HEK293 (cell line): ENCODE data around the gene BAZ1A.

Experiments
- CTCF ChIA-PET: fragments of 350-600 bp; formaldehyde crosslinking; extraction: SDS; loops from one replicate; lab custom pipeline; 2021; ENCODE audit warnings: antibody characterized with exemption; lab: Yijun Ruan, JAX
- POLR2A ChIA-PET: fragments of 300-600 bp; formaldehyde crosslinking; extraction: SDS; loops from one replicate; lab custom pipeline; 2020; ENCODE audit warnings: antibody characterized with exemption, inconsistent platforms; lab: Yijun Ruan, JAX
- H3K27ac ChIP-seq: fragments of 200-500 bp; sonication (Bioruptor generic); 2 replicates; pipeline ENCODE4 v1.5.1; 2014; ENCODE audit warnings: low read depth, low read length, control low read depth, inconsistent platforms; ENCODE audit errors: extremely low read depth
- H3K36me3 ChIP-seq, 2 experiments: fragments of 200-500 bp in 1 of 2; sonication (Bioruptor generic) in 1 of 2; 1 replicate in 1 of 2; 2 replicates in 1 of 2; pipeline ENCODE4 v1.5.1; 2014 to 2017; ENCODE audit warnings: inconsistent platforms in 2 of 2, low read length in 2 of 2; ENCODE audit not compliant: control insufficient read depth in 2 of 2, insufficient read depth in 1 of 2
- H3K4me1 ChIP-seq: fragments of 200-500 bp; sonication (Bioruptor generic); 2 replicates; pipeline ENCODE4 v1.5.1; 2014; ENCODE audit warnings: mild to moderate bottlenecking, low read length, inconsistent platforms; ENCODE audit not compliant: control insufficient read depth, insufficient read depth
- H3K4me3 ChIP-seq: 2 replicates; pipeline ENCODE4 v1.5.1; 2011; ENCODE audit warnings: low read depth, mild to moderate bottlenecking, control low read depth, low read length, moderate library complexity
- H3K9me3 ChIP-seq: fragments of 200-500 bp; sonication (Bioruptor generic); 2 replicates; pipeline ENCODE4 v1.5.1; 2014; ENCODE audit warnings: low read depth, low read length, inconsistent platforms; ENCODE audit not compliant: control insufficient read depth, insufficient read depth
- BCL11A ChIP-seq: fragments of 450-650 bp; formaldehyde crosslinking; IDR thresholded peaks from 2 replicates; pipeline ENCODE4 v1.5.1; 2016; ENCODE audit warnings: low read depth, missing biosample characterization, missing genetic modification characterization
- CTCF ChIP-seq: fragments of 450-650 bp; formaldehyde crosslinking; IDR thresholded peaks from 2 replicates; pipeline ENCODE4 v1.5.1; 2016; ENCODE audit warnings: missing biosample characterization, missing genetic modification characterization
- KLF16 ChIP-seq: fragments of 450-650 bp; formaldehyde crosslinking; IDR thresholded peaks from 2 replicates; pipeline ENCODE4 v1.5.1; 2017; ENCODE audit warnings: missing biosample characterization, missing genetic modification characterization
- MZF1 ChIP-seq: fragments of 450-650 bp; formaldehyde crosslinking; IDR thresholded peaks from 2 replicates; pipeline ENCODE4 v1.5.1; 2017; ENCODE audit warnings: missing biosample characterization, missing genetic modification characterization, borderline replicate concordance
- PRDM10 ChIP-seq: fragments of 450-650 bp; formaldehyde crosslinking; IDR thresholded peaks from 2 replicates; pipeline ENCODE4 v1.5.1; 2016; ENCODE audit warnings: missing biosample characterization, missing genetic modification characterization
- SCRT1 ChIP-seq: fragments of 450-650 bp; formaldehyde crosslinking; IDR thresholded peaks from 2 replicates; pipeline ENCODE4 v1.5.1; 2016; ENCODE audit warnings: missing biosample characterization, missing genetic modification characterization, borderline replicate concordance
- ZBTB1 ChIP-seq: fragments of 450-650 bp; formaldehyde crosslinking; IDR thresholded peaks from 2 replicates; pipeline ENCODE4 v1.5.1; 2016; ENCODE audit warnings: missing biosample characterization, missing genetic modification characterization
- ZNF274 ChIP-seq, 2 experiments: fragments of 200-500 bp in 1 of 2; fragments of 450-650 bp in 1 of 2; sonication (Bioruptor generic) in 1 of 2; formaldehyde crosslinking in 1 of 2; IDR thresholded peaks; 2 replicates each; pipeline versions ENCODE4 v1.5.1 to v1.6.1; 2014 to 2016; ENCODE audit warnings: borderline replicate concordance in 1 of 2, inconsistent platforms in 1 of 2, low read length in 1 of 2, missing biosample characterization in 1 of 2, missing genetic modification characterization in 1 of 2
- ZNF335 ChIP-seq: fragments of 450-650 bp; formaldehyde crosslinking; conservative IDR thresholded peaks from 2 replicates; pipeline ENCODE4 v1.5.1; 2016; ENCODE audit warnings: missing biosample characterization, missing genetic modification characterization
- ZNF341 ChIP-seq: fragments of 450-650 bp; formaldehyde crosslinking; IDR thresholded peaks from 2 replicates; pipeline ENCODE4; 2016; ENCODE audit warnings: low read depth, missing biosample characterization, missing genetic modification characterization
- ZNF398 ChIP-seq: fragments of 450-650 bp; formaldehyde crosslinking; IDR thresholded peaks from 2 replicates; pipeline ENCODE4 v1.5.1; 2017; ENCODE audit warnings: missing biosample characterization, missing genetic modification characterization
- ZNF423 ChIP-seq: fragments of 450-650 bp; formaldehyde crosslinking; IDR thresholded peaks from 2 replicates; pipeline ENCODE4 v1.5.1; 2016; ENCODE audit warnings: missing biosample characterization, missing genetic modification characterization
- ZNF529 ChIP-seq: fragments of 450-650 bp; formaldehyde crosslinking; IDR thresholded peaks from 2 replicates; pipeline ENCODE4 v1.5.1; 2017; ENCODE audit warnings: missing genetic modification characterization, missing biosample characterization; ENCODE audit not compliant: insufficient replicate concordance
- ZNF549 ChIP-seq: fragments of 450-650 bp; IDR thresholded peaks from 2 replicates; pipeline ENCODE4 v1.5.1; 2018; ENCODE audit warnings: missing biosample characterization, missing genetic modification characterization, mild to moderate bottlenecking, inconsistent platforms, moderate library complexity
- ZNF626 ChIP-seq: fragments of 450-650 bp; sonication (Bioruptor Pico); formaldehyde crosslinking; IDR thresholded peaks from 2 replicates; pipeline ENCODE4 v1.5.1; 2018; ENCODE audit warnings: missing biosample characterization, missing genetic modification characterization, inconsistent platforms
- ZNF792 ChIP-seq: fragments of 450-650 bp; formaldehyde crosslinking; IDR thresholded peaks from 2 replicates; pipeline ENCODE4 v1.5.1; 2016; ENCODE audit warnings: missing biosample characterization, missing genetic modification characterization
- ZSCAN23 ChIP-seq: fragments of 450-650 bp; formaldehyde crosslinking; IDR thresholded peaks from 2 replicates; pipeline ENCODE4 v1.5.1; 2016; ENCODE audit warnings: missing biosample characterization, missing genetic modification characterization
- TF ChIP-seq, protein P1 (sequence below): fragments of 450-650 bp; IDR thresholded peaks from 2 replicates; pipeline ENCODE4 v1.5.1; 2018; ENCODE audit warnings: missing biosample characterization, mild to moderate bottlenecking, missing genetic modification characterization
- TF ChIP-seq, protein P2 (sequence below): fragments of 450-650 bp; formaldehyde crosslinking; IDR thresholded peaks from 2 replicates; pipeline ENCODE4 v1.5.1; 2017; ENCODE audit warnings: missing biosample characterization, missing genetic modification characterization

Gene BAZ1A

GRCh38 chr14:34754687-34755086 is 120.5 kb downstream of the BAZ1A start:
- Histone ChIP-seq H3K36me3 (peaks cover 31 to 42% of the 10 kb centered on the region in 2 experiments), H3K9me3 (no peaks in the 10 kb centered on the region), H3K4me1 (no peaks in the 10 kb centered on the region), H3K4me3 (no peak overlapping the region), H3K27ac (no peak overlapping the region)
- TF ChIP-seq MZF1 (tag by site-specific recombination) (no peak), ZNF274 (IDR thresholded peaks at IDR 0.05; ENCODE audit: low read length) (no peak), ZNF274 (tag by site-specific recombination; IDR thresholded peaks at IDR 0.05; ENCODE audit: borderline replicate concordance) (no peak), BCL11A (tag by site-specific recombination) (no peak), ZNF626 (tag by site-specific recombination) (no peak), SCRT1 (tag by site-specific recombination) (no peak)
- ChIA-PET POLR2A (no interaction called here), CTCF (no interaction called here)

- POLR2A ChIA-PET: no interaction called here
- no peaks in the 10 kb centered on the region for H3K4me1 ChIP-seq
- peaks cover 15 to 22% of the 10 kb centered on the region in 2 experiments for H3K36me3 ChIP-seq
- H3K4me3 ChIP-seq: no peak overlapping the region
- H3K27ac ChIP-seq: no peak overlapping the region
- no peaks in the 10 kb centered on the region for H3K9me3 ChIP-seq
- TF ChIP-seq PRDM10 (tag by site-specific recombination): peak; percentile 24; the same call in 1 of the 2 replicates
- TF ChIP-seq ZNF549 (tag by site-specific recombination): no peak
- CTCF ChIA-PET: no interaction called here
These were observed 124.5 kb downstream of the BAZ1A start for GRCh38 chr14:34750670-34751069.

GRCh38 chr14:34750233-34750632 is 124.9 kb downstream of the BAZ1A start:
- ChIA-PET CTCF (interaction anchor here (0.7 kb wide), 2 partner anchors 33 to 428 kb away, joined by 4 read pairs; no protein-coding TSS in a partner anchor), POLR2A (no interaction called here)
- Histone ChIP-seq H3K4me1 (no peaks in the 10 kb centered on the region), H3K36me3 (peaks cover 15 to 17% of the 10 kb centered on the region in 2 experiments), H3K27ac (no peak overlapping the region), H3K4me3 (no peak overlapping the region), H3K9me3 (no peaks in the 10 kb centered on the region)
- TF ChIP-seq ZSCAN23 (tag by site-specific recombination): no peak
- TF ChIP-seq ZNF398 (tag by site-specific recombination): no peak
- no peak for TF ChIP-seq ZNF792 (tag by site-specific recombination)
- TF ChIP-seq ZBTB1 (tag by site-specific recombination): no peak
- TF ChIP-seq ZNF529 (tag by site-specific recombination): no peak
- no peak for TF ChIP-seq ZNF341 (tag by site-specific recombination)
- TF ChIP-seq, protein P1, sequence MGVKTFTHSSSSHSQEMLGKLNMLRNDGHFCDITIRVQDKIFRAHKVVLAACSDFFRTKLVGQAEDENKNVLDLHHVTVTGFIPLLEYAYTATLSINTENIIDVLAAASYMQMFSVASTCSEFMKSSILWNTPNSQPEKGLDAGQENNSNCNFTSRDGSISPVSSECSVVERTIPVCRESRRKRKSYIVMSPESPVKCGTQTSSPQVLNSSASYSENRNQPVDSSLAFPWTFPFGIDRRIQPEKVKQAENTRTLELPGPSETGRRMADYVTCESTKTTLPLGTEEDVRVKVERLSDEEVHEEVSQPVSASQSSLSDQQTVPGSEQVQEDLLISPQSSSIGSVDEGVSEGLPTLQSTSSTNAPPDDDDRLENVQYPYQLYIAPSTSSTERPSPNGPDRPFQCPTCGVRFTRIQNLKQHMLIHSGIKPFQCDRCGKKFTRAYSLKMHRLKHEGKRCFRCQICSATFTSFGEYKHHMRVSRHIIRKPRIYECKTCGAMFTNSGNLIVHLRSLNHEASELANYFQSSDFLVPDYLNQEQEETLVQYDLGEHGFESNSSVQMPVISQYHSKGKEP (tag by site-specific recombination): no peak
- TF ChIP-seq CTCF (tag by site-specific recombination): no peak
- TF ChIP-seq KLF16 (tag by site-specific recombination): no peak
- TF ChIP-seq ZNF335 (tag by site-specific recombination): no peak
- TF ChIP-seq ZNF423 (tag by site-specific recombination): no peak
- TF ChIP-seq, protein P2, sequence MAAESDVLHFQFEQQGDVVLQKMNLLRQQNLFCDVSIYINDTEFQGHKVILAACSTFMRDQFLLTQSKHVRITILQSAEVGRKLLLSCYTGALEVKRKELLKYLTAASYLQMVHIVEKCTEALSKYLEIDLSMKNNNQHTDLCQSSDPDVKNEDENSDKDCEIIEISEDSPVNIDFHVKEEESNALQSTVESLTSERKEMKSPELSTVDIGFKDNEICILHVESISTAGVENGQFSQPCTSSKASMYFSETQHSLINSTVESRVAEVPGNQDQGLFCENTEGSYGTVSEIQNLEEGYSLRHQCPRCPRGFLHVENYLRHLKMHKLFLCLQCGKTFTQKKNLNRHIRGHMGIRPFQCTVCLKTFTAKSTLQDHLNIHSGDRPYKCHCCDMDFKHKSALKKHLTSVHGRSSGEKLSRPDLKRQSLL: no peak
